ENCODE data around the gene SHROOM2. TPM values are rescaled to one million over a fixed set of nuclear protein-coding genes. Genes with fewer than 3 reads are reported as not detected.

Gene SHROOM2
- total RNA-seq, 5 donors from 2014 or later (not counting 1 experiment from before 2014, with no cell fraction given): 0.03 to 0.06 TPM; not detected in 3

- Mint-ChIP-seq H3K36me3 (no peaks in the 10 kb centered on the region), H3K9me3 (no peaks in the 10 kb centered on the region), H3K4me3 (no peak overlapping the region), H3K27ac (no peak overlapping the region), H3K27me3 (no peaks in the 10 kb centered on the region), H3K4me1 (peaks cover 0 to 3% (median 0%) of the 10 kb centered on the region in 3 donors)
- ChIA-PET CTCF (interaction anchor here (0.6 to 2.2 kb wide), 13 partner anchors 13 to 1803 kb away, joined by 3 to 10 read pairs (median 4); no protein-coding TSS in a partner anchor), POLR2A (interaction anchor here in 1 of 2 donors (0.6 kb wide), 1 partner anchor 111 kb away, joined by 3 read pairs; no protein-coding TSS in a partner anchor)
- Histone ChIP-seq H3K4me3 (ENCODE audit: control insufficient read depth in 1 of 2, extremely low read depth in 1 of 2, low read length in 1 of 2) (no peak overlapping the region), H3K4me1 (ENCODE audit: control insufficient read depth in 1 of 2, extremely low read depth in 1 of 2, insufficient read depth in 2 of 2, low read length in 2 of 2) (peaks cover 0 to 2% of the 10 kb centered on the region in 2 experiments), H3K36me3 (ENCODE audit: control insufficient read depth in 2 of 2, extremely low read depth in 1 of 2, insufficient read depth in 1 of 2, low read length in 1 of 2) (no peaks in the 10 kb centered on the region), H3K27ac (ENCODE audit: low read length) (no peak overlapping the region), H3K27me3 (replicated peaks in 1 of 2; ENCODE audit: control insufficient read depth in 2 of 2, extremely low read depth in 1 of 2, insufficient read depth in 2 of 2, low read length in 1 of 2) (no peaks in the 10 kb centered on the region), H3K9me3 (no peaks in the 10 kb centered on the region)
- ATAC-seq (replicated peaks in 1 of 4): peak; percentile 74 to 91 (median 79)
- DNase-seq: peak; percentile 35 to 84 (median 68)
- WGBS (ENCODE audit: insufficient coverage): no CpG with 5 or more reads among the region's 18 CpGs
These were observed 209.7 kb downstream of the SHROOM2 start for GRCh38 chrX:9995855-9996339.

DNA sequence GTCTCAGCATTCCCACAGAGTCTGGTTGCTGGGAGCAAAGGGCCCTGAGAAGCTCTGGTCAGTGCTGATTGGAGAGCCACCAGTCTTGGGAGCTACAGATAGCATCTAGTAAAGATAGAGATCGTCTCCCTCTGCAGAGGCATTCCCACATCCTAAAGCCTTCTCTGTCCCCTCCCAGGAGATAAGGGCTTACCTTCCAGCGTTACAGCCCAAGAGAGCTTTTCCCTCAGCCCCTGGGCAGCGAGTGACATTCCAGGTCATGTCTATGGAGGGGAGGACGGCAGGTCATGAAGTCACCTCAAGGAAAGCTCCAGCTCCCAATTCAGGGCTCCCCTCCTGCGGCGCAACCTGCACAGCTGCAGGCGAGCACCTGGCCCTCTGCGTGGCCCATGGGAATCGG lies 210.8 kb downstream of the SHROOM2 start:
- no peak for ATAC-seq (replicated peaks in 1 of 4)
- Histone ChIP-seq H3K9me3 (no peaks in the 10 kb centered on the region), H3K4me1 (ENCODE audit: control insufficient read depth in 1 of 2, extremely low read depth in 1 of 2, insufficient read depth in 2 of 2, low read length in 2 of 2) (peaks cover 0 to 2% of the 10 kb centered on the region in 2 experiments), H3K27me3 (replicated peaks in 1 of 2; ENCODE audit: control insufficient read depth in 2 of 2, extremely low read depth in 1 of 2, insufficient read depth in 2 of 2, low read length in 1 of 2) (no peaks in the 10 kb centered on the region), H3K27ac (ENCODE audit: low read length) (no peak overlapping the region), H3K36me3 (ENCODE audit: control insufficient read depth in 2 of 2, extremely low read depth in 1 of 2, insufficient read depth in 1 of 2, low read length in 1 of 2) (no peaks in the 10 kb centered on the region), H3K4me3 (ENCODE audit: control insufficient read depth in 1 of 2, extremely low read depth in 1 of 2, low read length in 1 of 2) (no peak overlapping the region)
- H3K27ac Mint-ChIP-seq: no peak overlapping the region
- peaks cover 0 to 3% (median 0%) of the 10 kb centered on the region in 3 donors for H3K4me1 Mint-ChIP-seq
- H3K9me3 Mint-ChIP-seq: no peaks in the 10 kb centered on the region
- no peaks in the 10 kb centered on the region for H3K36me3 Mint-ChIP-seq
- ChIA-PET POLR2A (no interaction called here), CTCF (interaction anchor here (0.6 to 2.2 kb wide), 5 partner anchors 116 to 1127 kb away, joined by 3 to 10 read pairs (median 5); no protein-coding TSS in a partner anchor)
- DNase-seq: no peak
- 97% methylated on average over 4 of the region's 9 CpGs for WGBS (ENCODE audit: insufficient coverage)
- H3K4me3 Mint-ChIP-seq: no peak overlapping the region
- H3K27me3 Mint-ChIP-seq: no peaks in the 10 kb centered on the region

DNA sequence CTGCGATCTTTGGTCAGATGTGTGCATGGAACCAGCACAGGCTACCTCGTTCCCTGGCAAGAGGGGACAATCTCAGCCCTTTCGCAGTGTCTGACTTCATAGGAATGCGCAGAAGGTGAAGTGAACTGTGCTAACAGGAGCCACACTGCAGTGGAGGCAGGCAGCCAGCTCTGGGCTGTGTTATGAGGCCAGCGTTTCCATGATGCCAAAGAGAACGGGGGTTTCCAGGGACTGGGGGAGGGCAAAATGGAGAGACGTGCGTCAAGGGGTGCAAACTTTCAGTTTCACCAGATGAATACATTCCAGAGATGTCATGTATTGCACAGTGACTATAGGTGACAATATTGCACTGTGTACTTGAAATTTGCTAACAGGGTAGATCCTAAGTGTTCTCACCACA lies 211.3 kb downstream of the SHROOM2 start:
- peaks cover 0 to 3% (median 0%) of the 10 kb centered on the region in 3 donors for H3K4me1 Mint-ChIP-seq

More for the DNA sequence above, 211.3 kb downstream of the SHROOM2 start:
- ATAC-seq (replicated peaks in 1 of 4) (peak in 1 of 4 experiments; percentile 66), DNase-seq (peak in 2 of 35 experiments; percentile 15 to 38)
- no peak overlapping the region for H3K27ac ChIP-seq (ENCODE audit: low read length)
- Mint-ChIP-seq H3K27ac (no peak overlapping the region), H3K36me3 (no peaks in the 10 kb centered on the region), H3K9me3 (no peaks in the 10 kb centered on the region), H3K4me3 (no peak overlapping the region), H3K27me3 (no peaks in the 10 kb centered on the region)
- no peaks in the 10 kb centered on the region for H3K36me3 ChIP-seq (ENCODE audit: control insufficient read depth in 2 of 2, extremely low read depth in 1 of 2, insufficient read depth in 1 of 2, low read length in 1 of 2)
- CTCF ChIA-PET: interaction anchor here (0.6 to 2.2 kb wide), 7 partner anchors 80 to 1126 kb away, joined by 3 to 10 read pairs (median 4); no protein-coding TSS in a partner anchor
- POLR2A ChIA-PET: no interaction called here
- H3K9me3 ChIP-seq: no peaks in the 10 kb centered on the region
- 73% methylated on average over 5 of the region's 8 CpGs for WGBS (ENCODE audit: insufficient coverage)
- H3K4me3 ChIP-seq (ENCODE audit: control insufficient read depth in 1 of 2, extremely low read depth in 1 of 2, low read length in 1 of 2): no peak overlapping the region
- no peaks in the 10 kb centered on the region for H3K27me3 ChIP-seq (replicated peaks in 1 of 2; ENCODE audit: control insufficient read depth in 2 of 2, extremely low read depth in 1 of 2, insufficient read depth in 2 of 2, low read length in 1 of 2)
- peaks cover 0 to 2% of the 10 kb centered on the region in 2 experiments for H3K4me1 ChIP-seq (ENCODE audit: control insufficient read depth in 1 of 2, extremely low read depth in 1 of 2, insufficient read depth in 2 of 2, low read length in 2 of 2)

Other genes with a start within 250 kb of the SHROOM2 start
- gene GPR143, start 20.6 kb upstream of the SHROOM2 start, total RNA-seq: not detected
- not detected for gene CLDN34, start 180.9 kb downstream of the SHROOM2 start, total RNA-seq